GM13976 (cell line): ENCODE results near the gene GTPBP6.
"Not testable (repeated sequence)": the region's sequence is repeated elsewhere in the genome, so short reads cannot be mapped to it uniquely, and the experiment has no call there.

Source experiments
- DNase-seq: peaks from one replicate; pipeline ENCODE4 v3.0.0; 2012; ENCODE audit warnings: low spot score
- in situ Hi-C: fragments of 300-500 bp; cut with MboI; formaldehyde crosslinking; loops from one replicate; pipeline ENCODE4 v1.12.0; 2022; ENCODE audit warnings: low sequenced_read_pairs, mixed read lengths, inconsistent platforms; ENCODE audit not compliant: unreplicated experiment
- TF ChIP-seq, protein P1 (sequence below): IDR thresholded peaks from 2 replicates; pipeline ENCODE4 v1.5.1; 2012; ENCODE audit warnings: borderline replicate concordance, mild to moderate bottlenecking; ENCODE audit not compliant: insufficient read depth; ENCODE audit errors: extremely low read depth, missing control alignments, control extremely low read depth

Gene GTPBP6

DNA sequence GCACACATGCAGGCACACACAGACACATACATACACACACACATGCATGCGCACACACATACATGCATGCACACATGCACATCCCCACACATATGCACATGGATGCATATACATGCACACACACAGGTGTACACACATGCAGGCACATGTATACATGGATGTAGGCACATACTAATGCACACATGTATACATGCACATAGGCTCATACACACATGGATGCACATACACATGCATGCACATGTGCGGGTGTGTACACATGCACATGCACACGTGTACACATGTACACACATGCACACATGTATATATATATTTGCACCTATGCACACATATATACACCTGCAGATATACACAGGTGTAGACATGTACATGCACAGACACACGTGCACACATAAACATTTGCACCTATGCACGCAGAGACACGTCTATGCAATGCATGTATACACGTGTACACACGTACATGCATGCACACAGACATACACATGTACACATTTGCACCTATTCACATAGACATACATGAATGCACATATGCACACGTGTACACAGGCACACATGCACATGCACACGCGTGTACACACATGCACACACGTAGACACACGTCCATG, 33.4 kb downstream of the GTPBP6 start:
- in situ Hi-C loops: no loop called here
- no peak for DNase-seq
- TF ChIP-seq, protein P1, sequence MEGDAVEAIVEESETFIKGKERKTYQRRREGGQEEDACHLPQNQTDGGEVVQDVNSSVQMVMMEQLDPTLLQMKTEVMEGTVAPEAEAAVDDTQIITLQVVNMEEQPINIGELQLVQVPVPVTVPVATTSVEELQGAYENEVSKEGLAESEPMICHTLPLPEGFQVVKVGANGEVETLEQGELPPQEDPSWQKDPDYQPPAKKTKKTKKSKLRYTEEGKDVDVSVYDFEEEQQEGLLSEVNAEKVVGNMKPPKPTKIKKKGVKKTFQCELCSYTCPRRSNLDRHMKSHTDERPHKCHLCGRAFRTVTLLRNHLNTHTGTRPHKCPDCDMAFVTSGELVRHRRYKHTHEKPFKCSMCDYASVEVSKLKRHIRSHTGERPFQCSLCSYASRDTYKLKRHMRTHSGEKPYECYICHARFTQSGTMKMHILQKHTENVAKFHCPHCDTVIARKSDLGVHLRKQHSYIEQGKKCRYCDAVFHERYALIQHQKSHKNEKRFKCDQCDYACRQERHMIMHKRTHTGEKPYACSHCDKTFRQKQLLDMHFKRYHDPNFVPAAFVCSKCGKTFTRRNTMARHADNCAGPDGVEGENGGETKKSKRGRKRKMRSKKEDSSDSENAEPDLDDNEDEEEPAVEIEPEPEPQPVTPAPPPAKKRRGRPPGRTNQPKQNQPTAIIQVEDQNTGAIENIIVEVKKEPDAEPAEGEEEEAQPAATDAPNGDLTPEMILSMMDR: no peak

DNA sequence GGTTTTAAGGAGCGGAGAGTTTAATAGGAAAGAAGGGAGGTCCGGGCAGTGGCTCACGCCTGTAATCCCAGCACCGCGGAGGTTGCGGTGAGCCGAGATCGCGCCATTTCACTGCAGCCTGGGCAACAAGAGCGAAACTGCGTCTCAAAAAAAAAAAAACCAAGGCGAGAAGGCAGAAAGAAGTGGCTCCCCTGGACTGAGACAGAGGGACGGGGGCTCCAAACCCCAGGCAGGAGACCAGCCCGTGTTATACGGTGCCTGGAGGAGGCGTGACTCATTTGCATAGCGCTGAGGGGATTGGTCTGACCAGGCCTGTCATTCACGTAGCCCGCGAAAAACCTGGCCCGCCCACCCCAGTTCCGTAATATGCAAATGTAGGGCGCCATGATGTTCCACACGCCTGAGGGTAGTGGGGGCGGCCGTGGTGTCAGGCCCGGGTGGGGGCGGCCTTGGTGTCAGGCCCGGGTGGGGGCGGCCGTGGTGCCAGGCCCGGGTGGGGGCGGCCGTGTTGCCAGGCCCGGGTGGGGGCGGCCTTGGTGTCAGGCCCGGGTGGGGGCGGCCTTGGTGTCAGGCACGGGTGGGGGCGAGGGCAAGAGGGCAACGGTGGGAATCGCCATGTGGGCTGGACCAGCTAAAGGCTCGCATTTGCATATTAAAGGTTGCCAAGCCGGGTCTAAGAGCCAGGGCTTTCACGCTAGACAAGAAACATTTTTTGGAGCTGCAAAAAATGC, 35.3 kb downstream of the GTPBP6 start:
- in situ Hi-C loops: no loop called here
- peak; percentile 94 for DNase-seq
- TF ChIP-seq, protein P1: no peak

DNA sequence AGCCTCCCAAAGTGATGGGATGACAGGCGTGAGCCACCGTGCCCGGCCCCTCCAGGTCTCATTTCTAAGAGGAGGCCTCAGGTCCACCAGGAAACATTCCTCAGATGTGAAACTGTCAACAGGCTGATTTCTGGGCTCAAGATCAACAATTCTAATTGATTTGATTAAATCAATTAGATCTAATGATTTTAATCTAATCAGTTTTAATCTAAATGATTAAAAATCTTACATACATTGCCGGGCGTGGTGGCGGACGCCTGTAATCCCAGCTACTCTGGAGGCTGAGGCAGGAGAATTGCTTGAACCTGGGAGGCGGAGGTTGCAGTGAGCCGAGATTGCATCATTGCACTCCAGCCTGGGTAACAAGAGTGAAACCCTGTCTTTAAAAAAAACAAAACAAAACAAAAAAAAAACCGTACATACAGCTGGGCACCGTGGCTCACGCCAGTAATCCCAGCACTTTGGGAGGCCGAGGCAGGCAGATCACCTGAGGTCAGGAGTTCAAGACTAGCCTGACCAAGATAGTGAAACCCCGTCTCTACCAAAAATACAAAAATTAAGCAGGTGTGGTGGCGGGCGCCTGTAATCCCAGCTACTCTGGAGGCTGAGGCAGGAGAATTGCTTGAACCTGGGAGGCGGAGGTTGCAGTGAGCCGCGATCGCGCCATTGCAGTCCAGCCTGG, 36.5 kb downstream of the GTPBP6 start:
- DNase-seq, in situ Hi-C loops: not testable (repeated sequence)

DNA sequence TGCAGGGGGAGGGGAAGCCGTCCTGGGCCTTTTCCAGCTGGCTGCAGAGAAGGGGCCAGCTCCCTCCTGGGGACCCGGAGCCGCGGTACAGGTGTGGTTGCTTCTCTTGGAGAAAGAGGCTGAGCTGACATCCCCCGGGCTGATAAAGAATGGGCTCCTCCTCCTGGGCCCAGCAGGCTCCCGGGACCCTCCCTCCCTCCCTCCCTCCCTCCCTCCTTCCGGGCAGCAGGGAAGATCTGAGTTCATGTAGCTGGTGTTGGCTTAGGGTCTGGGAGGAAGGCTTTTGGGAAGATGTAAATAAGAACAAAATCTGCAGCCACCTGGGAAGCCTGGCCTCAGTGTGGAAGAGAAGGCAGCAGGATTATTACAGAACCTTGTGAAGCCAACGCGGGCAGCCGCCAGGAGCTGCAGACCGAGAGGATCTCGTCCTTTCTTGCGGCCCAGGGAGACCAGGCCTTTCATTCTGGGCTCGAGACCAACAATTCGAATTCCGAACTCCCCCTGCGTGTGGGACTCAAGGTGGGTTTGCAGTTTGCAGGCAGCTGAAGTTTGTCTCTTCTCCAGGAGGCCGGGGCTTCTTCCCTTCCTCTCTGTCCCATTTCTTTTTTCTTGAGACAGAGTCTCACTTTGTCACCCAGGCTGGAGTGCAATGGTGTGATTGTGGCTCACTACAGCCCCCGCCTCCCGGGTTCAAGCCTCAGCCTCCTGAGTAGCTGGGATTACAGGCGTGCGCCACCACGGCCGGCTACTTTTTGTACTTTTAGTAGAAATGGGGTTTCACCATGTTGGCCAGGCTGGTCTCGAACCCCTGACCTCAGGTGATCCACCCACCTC, 37.2 kb downstream of the GTPBP6 start, which contains the start of gene PLCXD1:
Gene PLCXD1, plus strand, starts transcription at position 216 of the 834 bp plus-strand sequence. CDS start 2,807 bp downstream, outside the sequence.
- DNase-seq: peak; percentile 78
- TF ChIP-seq, protein P1: no peak
- in situ Hi-C loops: no loop called here

DNA sequence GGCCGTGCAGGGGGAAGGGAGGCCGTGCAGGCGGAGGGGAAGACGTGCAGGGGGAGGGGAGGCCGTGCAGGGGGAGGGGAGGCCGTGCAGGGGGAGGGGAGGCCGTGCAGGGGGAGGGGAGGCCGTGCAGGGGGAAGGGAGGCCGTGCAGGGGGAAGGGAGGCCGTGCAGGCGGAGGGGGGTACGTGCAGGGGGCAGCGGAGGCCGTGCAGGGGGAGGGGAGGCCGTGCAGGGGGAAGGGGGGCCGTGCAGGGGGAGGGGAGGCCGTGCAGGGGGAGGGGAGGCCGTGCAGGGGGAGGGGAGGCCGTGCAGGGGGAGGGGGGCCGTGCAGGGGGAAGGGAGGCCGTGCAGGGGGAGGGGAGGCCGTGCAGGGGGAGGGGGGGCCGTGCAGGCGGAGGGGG, 37.9 kb downstream of the GTPBP6 start:
- in situ Hi-C loops, DNase-seq: not testable (repeated sequence)

DNA sequence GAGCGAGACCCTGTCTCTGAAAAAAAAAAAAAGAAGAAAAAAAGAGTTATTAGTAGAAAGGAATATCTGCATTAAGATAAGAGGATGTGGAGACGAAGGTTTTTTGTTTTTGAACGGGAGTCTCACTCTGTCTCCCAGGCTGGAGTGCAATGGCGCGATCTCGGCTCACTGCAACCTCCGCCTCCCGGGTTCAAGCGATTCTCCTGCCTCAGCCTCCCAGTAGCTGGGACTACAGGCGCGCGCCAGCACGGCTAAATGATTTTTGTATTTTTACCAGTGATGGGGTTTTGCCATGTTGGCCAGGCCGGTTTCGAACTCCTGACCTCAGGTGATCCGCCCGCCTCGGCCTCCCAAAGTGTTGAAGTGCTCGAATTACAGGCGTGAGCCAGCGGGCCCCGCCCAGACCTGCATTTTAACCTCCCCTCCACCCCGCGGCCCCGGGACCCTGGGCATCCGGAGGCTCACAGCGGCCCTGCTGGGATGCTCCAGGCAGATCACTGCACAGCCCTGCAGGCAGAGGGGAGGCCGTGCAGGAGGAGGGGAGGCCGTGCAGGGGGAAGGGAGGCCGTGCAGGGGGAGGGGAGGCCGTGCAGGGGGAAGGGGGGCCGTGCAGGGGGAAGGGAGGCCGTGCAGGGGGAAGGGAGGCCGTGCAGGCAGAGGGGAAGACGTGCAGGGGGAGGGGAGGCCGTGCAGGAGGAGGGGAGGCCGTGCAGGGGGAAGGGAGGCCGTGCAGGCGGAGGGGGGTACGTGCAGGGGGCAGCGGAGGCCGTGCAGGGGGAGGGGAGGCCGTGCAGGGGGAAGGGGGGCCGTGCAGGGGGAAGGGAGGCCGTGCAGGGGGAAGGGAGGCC, 38.6 kb downstream of the GTPBP6 start:
- in situ Hi-C loops: not testable (repeated sequence)

DNA sequence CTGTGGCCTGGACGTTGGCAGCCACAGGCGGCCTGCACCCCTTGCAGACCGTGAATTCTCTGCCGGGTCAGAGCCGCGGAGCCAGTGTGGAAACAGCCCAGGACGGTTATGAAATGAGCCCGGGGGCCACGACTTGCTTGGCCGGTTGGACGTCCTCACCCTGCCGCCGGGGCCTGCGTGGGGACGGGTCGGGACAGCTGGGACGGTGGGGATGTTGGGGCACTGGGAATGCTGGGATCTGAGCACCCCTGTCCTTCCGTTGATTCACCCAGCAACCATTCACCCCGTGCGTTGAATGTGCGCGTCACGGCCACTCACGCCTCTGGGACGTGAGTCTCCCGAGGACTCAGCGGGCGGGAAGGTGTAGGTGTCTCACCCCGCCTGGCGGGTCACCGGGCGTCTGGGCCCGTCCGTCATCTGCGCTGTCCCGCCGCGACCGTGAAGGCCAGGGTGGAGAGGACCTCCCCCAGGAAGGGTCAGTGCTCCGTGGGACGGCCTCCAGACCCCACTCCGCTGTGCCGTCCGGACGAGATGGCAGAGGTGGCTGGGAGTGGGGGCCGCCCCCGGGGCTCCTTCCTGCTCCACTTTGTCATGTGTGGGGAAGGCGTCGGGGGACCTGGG, 41.9 kb downstream of the GTPBP6 start:
- in situ Hi-C loops: no loop called here
- TF ChIP-seq, protein P1: no peak
- DNase-seq: peak; percentile 62

More for the DNA sequence above, 38.6 kb downstream of the GTPBP6 start:
- not testable (repeated sequence) for DNase-seq
